LNCaP clone FGC (cell line): ENCODE data around the gene ZNF618.

ENCODE experiments used
- DNase-seq: peaks from one replicate; pipeline ENCODE4 v3.0.0-alpha.2; 2011; ENCODE audit warnings: low read depth
- H3K4me3 ChIP-seq: 2 replicates; pipeline ENCODE4 v1.5.1; 2011; ENCODE audit warnings: mild to moderate bottlenecking, low read depth, low read length, control low read depth
- CTCF ChIP-seq: IDR thresholded peaks from 2 replicates; pipeline ENCODE4 v1.5.1; 2012; ENCODE audit warnings: mild to moderate bottlenecking; ENCODE audit not compliant: control insufficient read depth, insufficient read depth; ENCODE audit errors: extremely low read depth

Gene ZNF618

GRCh38 chr9:114030364-114030763, 154.3 kb downstream of the ZNF618 start:
- TF ChIP-seq CTCF = no peak

GRCh38 chr9:114031037-114031630, 155.0 kb downstream of the ZNF618 start:
- DNase-seq = no peak
- H3K4me3 ChIP-seq = no peak overlapping the region
- TF ChIP-seq CTCF = no peak

More at GRCh38 chr9:114030364-114030763, 154.3 kb downstream of the ZNF618 start:
- DNase-seq = no peak
- H3K4me3 ChIP-seq = no peak overlapping the region

GRCh38 chr9:114031948-114032840, 156.1 kb downstream of the ZNF618 start:
- no peak for DNase-seq
- no peak for TF ChIP-seq CTCF
- H3K4me3 ChIP-seq = no peak overlapping the region

- no peak for DNase-seq
- no peak overlapping the region for H3K4me3 ChIP-seq
- peak; percentile 45 for TF ChIP-seq CTCF
These were observed 157.4 kb downstream of the ZNF618 start for GRCh38 chr9:114033397-114034103.

GRCh38 chr9:114034196-114034595, 158.1 kb downstream of the ZNF618 start:
- H3K4me3 ChIP-seq = no peak overlapping the region
- DNase-seq = no peak
- TF ChIP-seq CTCF = no peak

GRCh38 chr9:114034661-114035062, 158.6 kb downstream of the ZNF618 start:
- no peak overlapping the region for H3K4me3 ChIP-seq
- no peak for TF ChIP-seq CTCF
- DNase-seq = no peak
